ENCODE results near the gene CHKA.

DNA sequence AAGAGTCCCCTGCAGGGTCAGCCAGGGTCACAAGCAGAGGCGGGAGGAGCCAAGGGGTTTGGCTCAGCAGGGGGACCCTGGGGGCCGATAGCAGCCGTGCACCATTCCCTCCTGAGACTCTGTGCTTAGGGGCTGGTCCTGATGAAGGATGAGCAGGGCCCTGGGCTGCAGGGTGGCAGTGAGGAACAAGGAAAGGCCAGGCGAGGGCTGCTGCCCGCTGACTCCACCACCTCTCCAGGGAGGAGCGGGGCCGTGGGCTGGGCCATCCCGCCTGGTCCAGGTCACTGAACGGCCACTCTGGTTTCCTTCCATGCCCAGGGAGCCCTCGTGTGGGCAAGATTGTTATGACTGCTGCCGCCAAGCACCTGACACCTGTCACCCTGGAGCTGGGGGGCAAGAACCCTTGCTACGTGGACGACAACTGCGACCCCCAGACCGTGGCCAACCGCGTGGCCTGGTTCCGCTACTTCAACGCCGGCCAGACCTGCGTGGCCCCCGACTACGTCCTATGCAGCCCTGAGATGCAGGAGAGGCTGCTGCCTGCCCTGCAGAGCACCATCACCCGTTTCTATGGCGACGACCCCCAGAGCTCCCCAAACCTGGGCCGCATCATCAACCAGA, 99.9 kb downstream of the CHKA start:
- TF ChIP-seq CTCF (IDR thresholded peaks at IDR 0.05) (peak in 4 of 6 experiments; percentile 24 to 38 (median 36)), POLR2A (IDR thresholded peaks at IDR 0.05) (no peak)

All from thyroid gland (tissue), 4 donors.